Stimulated activated CD4-positive, alpha-beta T cell treated with anti-CD3 and anti-CD28 coated beads, Interleukin-15, amount 100 ng/mL, for 1 hour (primary cell): ENCODE data around the gene WDR54.
"Not testable (repeated sequence)": the region's sequence is repeated elsewhere in the genome, so short reads cannot be mapped to it uniquely, and the experiment has no call there.

Experiments used
- DNase-seq, 2 donors: peaks; one replicate each; pipeline ENCODE4 v3.0.0-alpha.2; 2020; ENCODE audit warnings: low read depth in 1 of 2, low spot score in 1 of 2

Gene WDR54

DNA sequence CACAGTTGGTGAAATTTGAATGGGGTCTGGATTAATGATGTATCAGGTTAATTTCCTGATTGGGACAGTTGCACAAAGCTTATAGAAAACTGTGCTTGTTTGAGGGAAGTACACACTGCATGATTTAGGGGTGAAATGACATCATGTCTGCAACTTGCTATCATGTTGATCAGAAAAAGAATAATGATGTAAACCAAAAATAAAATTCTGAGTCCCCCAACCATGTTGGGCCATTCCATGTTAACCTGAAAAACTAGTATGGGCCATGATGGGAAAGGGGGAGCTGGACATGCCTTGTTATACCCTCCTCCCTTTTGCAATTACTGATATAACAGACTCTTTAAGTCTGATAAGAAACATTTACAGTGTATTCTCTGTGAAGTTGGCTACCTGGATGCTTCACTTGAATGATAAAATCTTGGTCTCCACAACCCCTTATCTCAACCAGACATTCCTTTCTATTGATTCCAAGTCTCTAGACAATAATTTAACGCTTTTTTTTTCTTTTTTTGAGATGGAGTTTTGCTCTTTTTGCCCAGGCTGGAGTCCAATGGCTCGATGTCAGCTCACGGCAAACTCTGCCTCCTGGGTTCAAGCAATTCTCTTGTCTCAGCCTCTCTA is 29.1 kb downstream of the WDR54 start:
- DNase-seq: no peak

DNA sequence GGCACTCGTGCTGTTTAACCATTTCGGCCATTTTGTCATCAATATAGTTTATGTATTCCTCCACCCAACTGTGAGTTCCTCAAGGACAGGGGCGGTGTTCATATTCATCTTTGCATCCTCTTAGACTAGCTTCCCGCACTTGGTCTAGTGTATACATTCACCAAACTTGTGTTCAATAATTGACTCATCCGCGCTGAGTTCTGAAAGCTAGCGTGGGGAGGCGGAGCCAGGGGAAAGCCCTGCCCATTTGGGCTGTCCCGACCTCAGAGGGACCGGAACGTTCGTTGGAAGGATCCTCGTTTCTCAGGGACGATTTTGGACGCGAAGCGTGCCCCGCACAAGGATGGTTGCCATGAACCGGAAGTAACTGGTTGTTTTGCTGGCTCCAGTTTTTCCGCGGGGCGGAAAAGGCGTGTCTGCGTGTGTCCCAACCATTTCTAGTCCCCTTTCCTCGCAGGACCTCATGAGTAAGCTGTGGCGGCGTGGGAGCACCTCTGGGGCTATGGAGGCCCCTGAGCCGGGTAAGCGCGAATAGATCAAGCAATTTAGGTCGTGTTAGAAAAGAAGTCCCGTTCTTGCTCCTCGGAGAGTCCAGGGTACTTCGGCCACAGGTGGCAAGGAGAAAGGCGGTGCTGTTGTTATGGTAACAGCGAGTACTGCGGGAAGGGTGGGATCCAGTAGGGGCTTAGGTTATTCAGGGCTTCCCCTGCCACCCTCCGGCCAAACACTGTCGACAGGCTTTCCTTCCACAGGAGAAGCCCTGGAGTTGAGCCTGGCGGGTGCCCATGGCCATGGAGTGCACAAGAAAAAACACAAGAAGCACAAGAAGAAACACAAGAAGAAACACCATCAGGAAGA is 33.4 kb downstream of the WDR54 start, which contains the start of gene INO80B:
Gene INO80B (plus strand): TSS at position 434 of the 858 bp plus-strand sequence. CDS start 30 bp downstream, at position 464.
- DNase-seq: peak; percentile 91 to 96

DNA sequence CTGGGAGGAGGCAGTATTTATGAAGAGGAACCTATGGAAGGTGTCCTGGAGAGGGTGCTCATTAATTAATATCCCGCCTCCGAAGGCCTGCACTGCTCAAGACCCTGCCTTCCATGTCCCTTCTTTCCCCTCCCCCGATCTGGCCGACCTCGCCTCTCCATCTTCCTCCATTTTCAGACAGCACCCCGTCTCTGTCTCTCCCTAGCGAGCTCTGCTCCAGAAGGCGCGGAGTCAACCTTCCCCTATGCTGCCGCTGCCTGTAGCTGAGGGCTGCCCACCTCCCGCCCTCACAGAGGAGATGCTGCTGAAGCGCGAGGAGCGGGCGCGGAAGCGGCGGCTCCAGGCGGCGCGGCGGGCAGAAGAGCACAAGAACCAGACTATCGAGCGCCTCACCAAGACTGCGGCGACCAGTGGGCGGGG is 35.6 kb downstream of the WDR54 start:
- DNase-seq: no peak

DNA sequence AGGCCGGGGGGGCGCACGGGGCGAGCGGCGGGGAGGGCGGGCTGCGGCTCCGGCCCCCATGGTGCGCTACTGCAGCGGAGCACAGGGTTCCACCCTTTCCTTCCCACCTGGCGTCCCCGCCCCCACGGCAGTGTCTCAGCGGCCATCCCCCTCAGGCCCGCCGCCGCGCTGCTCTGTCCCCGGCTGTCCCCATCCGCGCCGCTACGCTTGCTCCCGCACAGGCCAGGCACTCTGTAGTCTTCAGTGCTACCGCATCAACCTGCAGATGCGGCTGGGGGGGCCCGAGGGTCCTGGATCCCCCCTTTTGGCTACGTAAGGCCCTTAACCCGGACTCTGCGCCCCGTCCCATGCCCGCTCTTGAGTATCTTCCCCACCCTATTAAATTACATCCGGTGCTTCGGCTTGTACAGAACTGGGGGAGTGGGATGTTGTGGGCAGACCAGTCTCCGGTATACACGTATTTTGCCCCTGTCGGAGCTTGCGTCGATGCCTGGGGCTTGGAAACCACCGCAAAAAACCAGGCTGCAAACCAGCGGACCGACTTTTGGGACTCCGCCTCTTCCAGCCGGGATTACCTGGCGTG is 36.1 kb downstream of the WDR54 start:
- DNase-seq: peak; percentile 64 to 76

DNA sequence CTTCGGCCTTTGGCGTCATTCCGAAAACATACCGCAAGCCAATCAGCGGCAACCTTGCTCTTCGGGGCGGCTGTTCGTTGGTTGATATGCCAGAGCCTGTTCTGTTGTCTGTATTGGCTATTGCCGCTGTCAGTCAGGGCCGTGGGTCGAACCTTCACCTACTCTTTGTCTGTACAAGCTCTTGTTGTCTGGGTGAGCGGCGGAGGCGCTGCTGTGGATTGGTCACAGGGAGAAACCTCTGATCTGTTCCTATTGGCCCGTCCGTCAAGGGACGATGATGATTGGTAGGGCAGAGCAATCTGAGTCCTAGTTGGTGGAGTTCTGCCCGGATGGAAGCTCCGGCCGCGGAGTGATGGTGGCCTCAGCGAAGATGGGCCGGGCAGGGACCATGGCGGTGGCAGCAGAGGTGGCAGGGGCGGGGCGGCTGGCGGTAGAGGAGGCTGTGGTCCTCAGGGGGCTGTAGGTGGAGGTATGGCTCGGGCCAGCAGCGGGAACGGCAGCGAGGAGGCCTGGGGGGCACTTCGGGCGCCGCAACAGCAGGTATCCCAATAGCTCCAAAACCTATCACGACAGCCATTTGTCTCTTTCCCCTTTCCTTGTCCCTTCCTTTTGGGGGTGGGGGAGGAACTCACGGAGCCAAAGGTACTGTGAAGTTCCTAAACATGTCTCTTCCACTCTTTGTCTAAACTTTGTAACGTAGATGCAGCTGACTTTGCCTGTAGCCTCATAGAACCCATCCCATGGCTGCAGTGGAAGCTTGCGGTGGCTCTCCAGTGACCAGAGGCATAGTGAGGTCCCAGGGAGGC is 36.8 kb downstream of the WDR54 start, which contains the start of gene WBP1:
Gene WBP1 (plus strand): TSS at position 307 of the 806 bp plus-strand sequence. CDS start 165 bp downstream, at position 472.
- DNase-seq: peak; percentile 92 to 97

DNA sequence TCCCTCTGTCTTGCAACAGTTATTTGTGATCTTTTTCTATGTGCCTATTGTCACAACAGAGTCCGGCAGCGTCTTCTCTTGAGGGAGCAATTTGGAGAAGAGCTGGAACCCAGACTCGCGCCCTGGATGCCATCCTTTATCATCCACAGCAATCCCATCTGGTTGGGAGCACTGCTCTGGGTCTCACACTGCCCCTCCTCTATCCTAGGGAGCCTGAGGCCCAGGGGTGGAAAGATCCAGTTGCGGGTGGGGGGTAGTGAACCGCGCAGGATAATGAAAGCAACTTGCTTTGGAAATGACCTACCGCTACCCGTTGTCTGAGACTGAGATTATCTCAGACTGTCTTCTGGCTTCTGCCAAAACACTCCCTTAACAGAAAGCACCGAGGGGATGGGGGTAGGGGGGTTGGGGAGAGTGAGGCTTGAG is 37.4 kb downstream of the WDR54 start:
- DNase-seq: no peak

DNA sequence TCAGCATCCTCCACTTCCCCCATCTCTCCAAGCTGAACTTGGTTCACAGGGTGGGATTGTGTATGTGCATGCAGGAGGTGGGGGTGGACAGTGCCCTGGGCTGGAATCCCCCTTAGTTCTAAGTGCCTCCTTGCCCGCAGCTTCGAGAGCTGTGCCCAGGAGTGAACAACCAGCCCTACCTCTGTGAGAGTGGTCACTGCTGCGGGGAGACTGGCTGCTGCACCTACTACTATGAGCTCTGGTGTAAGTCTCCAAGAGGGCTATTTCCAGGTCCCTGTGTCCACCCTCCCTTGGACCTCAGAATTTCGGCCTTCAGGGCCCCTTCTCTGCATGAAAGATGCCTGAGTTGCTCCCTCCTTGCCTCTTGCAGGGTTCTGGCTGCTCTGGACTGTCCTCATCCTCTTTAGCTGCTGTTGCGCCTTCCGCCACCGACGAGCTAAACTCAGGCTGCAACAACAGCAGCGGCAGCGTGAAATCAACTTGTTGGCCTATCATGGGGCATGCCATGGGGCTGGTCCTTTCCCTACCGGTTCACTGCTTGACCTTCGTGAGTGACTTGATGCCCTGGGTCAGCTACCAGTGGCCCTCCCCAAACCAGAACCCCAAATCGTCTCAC is 38.1 kb downstream of the WDR54 start:
- not testable (repeated sequence) for DNase-seq

DNA sequence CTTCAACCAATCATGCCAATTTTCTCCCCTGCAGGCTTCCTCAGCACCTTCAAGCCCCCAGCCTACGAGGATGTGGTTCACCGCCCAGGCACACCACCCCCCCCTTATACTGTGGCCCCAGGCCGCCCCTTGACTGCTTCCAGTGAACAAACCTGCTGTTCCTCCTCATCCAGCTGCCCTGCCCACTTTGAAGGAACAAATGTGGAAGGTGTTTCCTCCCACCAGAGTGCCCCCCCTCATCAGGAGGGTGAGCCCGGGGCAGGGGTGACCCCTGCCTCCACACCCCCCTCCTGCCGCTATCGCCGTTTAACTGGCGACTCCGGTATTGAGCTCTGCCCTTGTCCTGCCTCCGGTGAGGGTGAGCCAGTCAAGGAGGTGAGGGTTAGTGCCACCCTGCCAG is 38.7 kb downstream of the WDR54 start:
- DNase-seq: not testable (repeated sequence)

GRCh38 chr2:74461187-74462053 is 39.9 kb downstream of the WDR54 start:
- DNase-seq: no peak

DNA sequence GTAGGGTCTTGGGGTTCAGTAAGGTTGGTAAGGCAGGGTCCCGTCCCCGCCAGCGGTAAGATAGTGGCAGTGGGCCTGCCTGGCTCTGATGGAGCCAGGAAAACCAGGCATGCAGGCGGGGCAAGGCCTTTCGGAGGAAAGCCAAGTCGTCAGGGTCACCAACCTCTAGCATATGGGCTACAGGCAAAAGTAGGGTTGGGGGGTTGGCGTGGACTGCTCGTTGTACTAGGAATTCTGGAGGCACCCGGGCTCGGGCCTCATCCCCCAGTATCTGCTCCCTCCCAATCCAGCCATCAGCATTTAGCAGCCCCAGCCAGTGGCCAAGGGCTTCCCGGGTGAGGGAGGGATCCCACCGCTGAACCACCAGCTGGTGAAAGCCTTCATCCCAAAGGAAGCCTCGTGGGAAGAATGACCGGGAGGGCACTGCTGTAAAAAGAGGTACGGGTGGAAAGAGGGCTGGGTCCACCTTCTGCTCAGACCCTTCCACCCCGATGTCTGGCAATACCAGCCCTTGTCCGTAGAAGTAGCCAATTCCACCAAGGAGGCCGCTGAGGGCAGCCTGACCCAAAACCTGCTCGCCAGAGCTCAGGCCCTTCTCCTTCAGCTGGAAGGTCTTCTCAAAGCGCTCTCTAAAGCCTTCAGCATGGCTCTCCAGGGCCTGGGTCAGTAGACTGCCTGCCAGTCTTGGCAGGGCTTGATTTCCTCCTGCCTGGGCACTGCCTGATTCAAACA is 40.7 kb downstream of the WDR54 start:
- no peak for DNase-seq

DNA sequence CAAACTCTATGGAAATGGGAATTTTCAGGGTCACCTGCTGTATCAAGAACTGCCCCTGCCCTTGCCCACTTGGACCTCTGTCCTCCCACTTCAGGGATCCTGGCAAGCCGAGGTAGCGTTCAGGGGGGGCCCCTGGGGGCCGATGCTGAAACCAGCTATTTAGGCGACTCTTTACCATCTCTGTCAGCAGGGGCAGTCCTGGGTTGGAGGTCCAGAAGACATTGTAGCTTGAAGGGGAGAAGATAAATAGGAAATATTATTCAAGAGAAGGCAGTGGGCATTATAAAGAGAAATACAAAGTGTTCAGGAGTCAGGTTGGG is 41.2 kb downstream of the WDR54 start:
- DNase-seq: no peak

- no peak for DNase-seq
Measured at GRCh38 chr2:74464406-74464805, 42.9 kb downstream of the WDR54 start.

DNA sequence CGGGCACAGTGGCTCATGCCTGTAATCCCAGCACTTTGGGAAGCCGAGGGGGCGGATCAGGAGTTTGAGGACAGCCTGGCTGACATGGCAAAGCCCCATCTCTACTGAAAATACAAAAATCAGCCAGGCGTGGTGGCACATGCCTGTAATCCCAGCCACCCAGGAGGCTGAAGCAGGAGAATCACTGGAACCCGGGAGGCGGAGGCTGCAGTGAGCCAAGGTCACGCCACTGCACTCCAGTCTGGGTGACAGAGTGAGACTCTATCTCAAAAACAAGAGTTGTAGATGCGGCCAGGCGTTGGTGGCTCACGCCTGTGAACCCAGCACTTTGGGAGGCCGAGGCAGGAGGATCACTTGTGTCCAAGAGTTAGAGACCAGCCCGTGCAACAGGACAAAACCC is 49.2 kb downstream of the WDR54 start:
- not testable (repeated sequence) for DNase-seq

DNA sequence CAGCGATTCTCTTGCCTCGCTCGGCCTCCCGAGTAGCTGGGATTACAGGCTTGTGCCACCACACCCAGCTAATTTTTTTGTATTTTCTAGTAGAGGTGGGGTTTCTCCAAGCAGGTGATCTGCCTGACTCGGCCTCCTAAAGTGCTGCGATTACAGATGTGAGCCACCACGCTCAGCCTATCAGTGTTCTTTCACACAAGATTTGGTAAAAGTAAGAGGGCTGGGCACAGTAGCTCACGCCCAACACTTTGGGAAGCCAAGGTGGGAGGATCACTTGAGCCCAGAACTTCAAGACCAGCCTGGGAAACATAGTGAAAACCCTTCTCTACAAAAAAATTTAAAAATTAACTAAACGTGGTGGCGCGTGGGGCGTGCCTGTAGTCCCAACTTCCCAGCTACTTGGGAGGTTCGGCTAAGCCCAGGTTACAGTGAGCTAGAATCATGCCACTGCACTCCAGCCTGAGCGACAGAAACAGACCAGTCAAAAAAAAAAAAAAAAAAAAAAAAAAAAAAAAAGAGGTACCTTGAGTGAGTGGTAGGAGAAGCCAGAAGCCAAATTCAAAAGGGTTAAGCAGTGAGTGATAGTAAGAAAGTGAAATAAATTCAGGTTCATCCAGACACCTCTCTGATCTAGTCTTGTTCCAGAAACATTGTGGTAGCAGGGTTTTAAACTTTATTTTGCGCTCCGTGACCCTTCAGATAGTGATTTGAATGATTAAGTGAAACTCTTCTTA is 50.0 kb downstream of the WDR54 start:
- no peak for DNase-seq

GRCh38 chr2:74472086-74472944 is 50.8 kb downstream of the WDR54 start, which contains the start of gene MRPL53:
Gene MRPL53, minus strand, starts transcription at chr2:74472680. Its CDS starts 20 bp downstream, at chr2:74472660.
- DNase-seq: peak; percentile 91 to 96

DNA sequence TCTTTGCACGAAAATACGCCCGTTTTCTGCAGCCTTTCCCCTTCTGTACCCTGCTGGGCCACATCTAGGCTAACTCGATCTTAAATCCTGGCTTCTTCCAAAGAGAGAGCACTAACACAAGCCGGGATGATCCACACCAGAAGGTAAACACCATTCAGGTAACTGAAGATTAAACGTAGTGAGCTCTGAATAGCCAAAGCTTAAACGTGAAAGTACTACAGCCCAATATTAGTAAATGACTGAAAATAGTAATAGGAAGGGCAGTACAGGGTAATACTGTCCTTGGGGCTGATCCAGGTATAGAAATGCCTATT is 51.4 kb downstream of the WDR54 start:
- no peak for DNase-seq

GRCh38 chr2:74474481-74474880 is 53.0 kb downstream of the WDR54 start:
- no peak for DNase-seq

- DNase-seq: no peak
Measured at GRCh38 chr2:74474899-74475298, 53.4 kb downstream of the WDR54 start.
